B cell (primary cell): ENCODE measurements around the gene CD1D. TPM values are rescaled to one million over a fixed set of nuclear protein-coding genes. Genes with fewer than 3 reads are reported as not detected.

Source experiments
- ATAC-seq: fragments of 200-7000 bp; cut with Tn5 transposase; one replicate; pipeline ENCODE4 v1.10.0; 2021; ENCODE audit warnings: low read depth, mild to moderate bottlenecking, moderate number of reproducible peaks, moderate library complexity
- CTCF ChIA-PET: fragments of 350-600 bp; sonication (Branson Sonifier 250); formaldehyde crosslinking; loops from one replicate; lab custom pipeline; 2021; ENCODE audit warnings: antibody characterized with exemption, inconsistent platforms; lab: Charles Lee
- POLR2A ChIA-PET: fragments of 350-600 bp; sonication (Branson Sonifier 250); formaldehyde crosslinking; loops from one replicate; lab custom pipeline; 2021; ENCODE audit warnings: antibody characterized with exemption; lab: Charles Lee
- DNase-seq: peaks from one replicate; pipeline ENCODE4 v3.0.0; 2013
- H2AFZ ChIP-seq: 2 replicates; pipeline ENCODE4 v1.6.1; 2012; ENCODE audit warnings: mild to moderate bottlenecking, low read depth, low read length; ENCODE audit not compliant: insufficient read depth, poor library complexity, severe bottlenecking
- H3K27ac ChIP-seq, 2 donors: 1 replicate in 1 of 2; 2 replicates in 1 of 2; pipeline ENCODE4 v1.5.1; 2012 to 2013; ENCODE audit warnings: low read length in 2 of 2, mild to moderate bottlenecking in 2 of 2, moderate library complexity in 1 of 2
- H3K27me3 ChIP-seq, 4 experiments: fragments of 200-600 bp in 1 of 4; sonication (generic) in 1 of 4; replicated peaks in 1 of 4; 1 replicate in 2 of 4; 2 replicates in 2 of 4; pipeline versions ENCODE4 v1.6.1 to v1.7.0; 2013 to 2016; ENCODE audit warnings: low read length in 3 of 4, mild to moderate bottlenecking in 2 of 4, mixed read lengths in 1 of 4, moderate library complexity in 1 of 4; ENCODE audit not compliant: insufficient read depth in 4 of 4, control insufficient read depth in 3 of 4; ENCODE audit errors: control extremely low read depth in 1 of 4
- H3K36me3 ChIP-seq, 2 experiments: replicated peaks in 1 of 2; 1 replicate in 1 of 2; 2 replicates in 1 of 2; pipeline versions ENCODE4 v1.6.1 to v1.7.1; 2013; ENCODE audit warnings: low read length in 1 of 2; ENCODE audit not compliant: insufficient read depth in 2 of 2, control insufficient read depth in 1 of 2; ENCODE audit errors: control extremely low read depth in 1 of 2, extremely low read depth in 1 of 2
- H3K4me1 ChIP-seq, 2 donors: fragments of 200-600 bp in 1 of 2; sonication (generic) in 1 of 2; 1 replicate in 1 of 2; 2 replicates in 1 of 2; pipeline versions ENCODE4 v1.5.1 to v1.6.1; 2013 to 2017; ENCODE audit warnings: low read length in 2 of 2; ENCODE audit not compliant: control insufficient read depth in 2 of 2, insufficient read depth in 2 of 2
- H3K4me2 ChIP-seq: replicated peaks from 2 replicates; pipeline ENCODE3; 2012; ENCODE audit warnings: mild to moderate bottlenecking, low read depth, low read length; ENCODE audit not compliant: poor library complexity, severe bottlenecking
- H3K4me3 ChIP-seq, 5 experiments: fragments of 200-600 bp in 1 of 5; sonication (generic) in 1 of 5; 1 replicate in 3 of 5; 2 replicates in 2 of 5; pipeline versions ENCODE4 v1.5.1 to v1.7.0; 2011 to 2016; ENCODE audit warnings: low read length in 4 of 5, mild to moderate bottlenecking in 4 of 5, low read depth in 2 of 5, control low read depth in 1 of 5, moderate library complexity in 1 of 5; ENCODE audit not compliant: insufficient read depth in 1 of 5; ENCODE audit errors: control extremely low read depth in 1 of 5, extremely low read depth in 1 of 5
- H3K79me2 ChIP-seq: fragments of 200-600 bp; sonication (generic); one replicate; pipeline ENCODE4 v1.6.0; 2016; ENCODE audit warnings: low read length; ENCODE audit not compliant: control insufficient read depth, insufficient read depth
- H3K9ac ChIP-seq: fragments of 200-600 bp; sonication (generic); 2 replicates; pipeline ENCODE4 v1.6.1; 2017; ENCODE audit warnings: mild to moderate bottlenecking, low read length, moderate library complexity
- H3K9me3 ChIP-seq, 3 donors: one replicate each; pipeline versions ENCODE4 v1.6.1 to v1.7.1; 2013; ENCODE audit warnings: low read length in 2 of 3; ENCODE audit not compliant: control insufficient read depth in 2 of 3, insufficient read depth in 1 of 3; ENCODE audit errors: control extremely low read depth in 1 of 3
- H4K20me1 ChIP-seq: 2 replicates; pipeline ENCODE4 v1.6.0; 2012; ENCODE audit warnings: mild to moderate bottlenecking, low read length; ENCODE audit not compliant: insufficient read depth, control insufficient read depth, poor library complexity, severe bottlenecking
- H3K27ac Mint-ChIP-seq: one replicate; pipeline ENCODE4 v1.8.0; 2021; ENCODE audit warnings: mixed read lengths
- H3K27me3 Mint-ChIP-seq: one replicate; pipeline ENCODE4 v1.8.0; 2021; ENCODE audit warnings: mixed read lengths
- H3K4me1 Mint-ChIP-seq: one replicate; pipeline ENCODE4 v1.8.0; 2021; ENCODE audit warnings: mixed read lengths
- H3K4me3 Mint-ChIP-seq: one replicate; pipeline ENCODE4 v1.8.0; 2021; ENCODE audit warnings: mixed read lengths
- H3K9me3 Mint-ChIP-seq: one replicate; pipeline ENCODE4 v1.8.0; 2022; ENCODE audit warnings: mixed read lengths; ENCODE audit not compliant: insufficient read depth
- CTCF ChIP-seq: fragments of 200-600 bp; IDR thresholded peaks from one replicate; pipeline ENCODE4 v1.8.0; 2022; ENCODE audit warnings: antibody characterized with exemption, mild to moderate bottlenecking
- EZH2 ChIP-seq: IDR thresholded peaks from 2 replicates; pipeline ENCODE4 v1.6.1; 2012; ENCODE audit warnings: borderline replicate concordance, low read depth, mild to moderate bottlenecking, moderate library complexity, low read length; ENCODE audit not compliant: insufficient read depth, poor library complexity, severe bottlenecking
- WGBS: methylation state at CpG from one replicate; pipeline ENCODE4 v1.1.5; 2013; ENCODE audit warnings: missing lambda C conversion rate; ENCODE audit not compliant: insufficient coverage; 5-methylcytosine and 5-hydroxymethylcytosine counted together
- intact Hi-C: fragments of 100-400 bp; cut with micrococcal nuclease; formaldehyde crosslinking; loops from one replicate; pipeline ENCODE4 v1.10.0; 2022
- polyA plus RNA-seq: library from polyadenylated mRNA; depleted of rRNA; stranded (reverse); fragments of >200 nt; gene quantifications from 2 replicates; pipeline ENCODE4 v1.2.3, GENCODE V29; 2012
- total RNA-seq, 2 donors: library from RNA; stranded (reverse); fragments of 120-200 nt in 1 of 2; gene quantifications; 1 replicate in 1 of 2; 2 replicates in 1 of 2; pipeline versions ENCODE4 v1.2.3 to v1.2.4, GENCODE V29; 2013 to 2022

The CD1D gene
- total and polyA plus RNA-seq, 2 donors (not counting 1 experiment from before 2014, with no cell fraction given): 5.9 to 23.6 TPM

GRCh38 chr1:158163000-158163947 is 17.4 kb upstream of the CD1D start:
- CTCF ChIA-PET: interaction anchor here (0.9 to 4.6 kb wide), 9 partner anchors 11 to 905 kb away, joined by 3 to 15 read pairs (median 6); no protein-coding TSS in a partner anchor
- Mint-ChIP-seq H3K27me3 (no peaks in the 10 kb centered on the region), H3K4me1 (peaks cover 35% of the 10 kb centered on the region), H3K27ac (peak overlapping the region; percentile 68), H3K9me3 (peaks cover 2% of the 10 kb centered on the region), H3K4me3 (peak overlapping the region; percentile 78)
- intact Hi-C loops: loop anchor here (1.0 kb wide), 1 partner anchor 16 kb away; no protein-coding TSS in a partner anchor
- no peaks in the 10 kb centered on the region for H3K36me3 ChIP-seq
- DNase-seq (peak; percentile 42), ATAC-seq (peak; percentile 92)
- peak overlapping the region in 1 of 2 donors; percentile 21 for H3K27ac ChIP-seq
- H3K4me1 ChIP-seq: peaks cover 33 to 40% of the 10 kb centered on the region in 2 donors
- peaks cover 0 to 3% (median 1%) of the 10 kb centered on the region in 3 donors for H3K9me3 ChIP-seq
- H4K20me1 ChIP-seq: no peaks in the 10 kb centered on the region
- POLR2A ChIA-PET: interaction anchor here (1.8 kb wide), 1 partner anchor 15 kb away, joined by 3 read pairs; no protein-coding TSS in a partner anchor
- no peak overlapping the region for H2AFZ ChIP-seq
- H3K9ac ChIP-seq: peak overlapping the region; percentile 2
- peak overlapping the region; percentile 46 for H3K4me2 ChIP-seq
- TF ChIP-seq EZH2 (no peak), CTCF (peak; percentile 23)
- WGBS: 43% methylated on average over 1 of the region's 3 CpGs
- H3K79me2 ChIP-seq: no peaks in the 10 kb centered on the region
- H3K27me3 ChIP-seq: no peaks in the 10 kb centered on the region
- H3K4me3 ChIP-seq: peak overlapping the region in 2 of 5 experiments; percentile 3 to 32
